ENCODE measurements around the gene IQCN. TPM values are rescaled to one million over a fixed set of nuclear protein-coding genes. Genes with fewer than 3 reads are reported as not detected.
A peak's percentile ranks its signal among the peaks of the same experiment; 100 is the strongest.

Gene IQCN
- total RNA-seq, 4 donors from 2014 or later = 1.0 to 41.1 (median 3.0) TPM

DNA sequence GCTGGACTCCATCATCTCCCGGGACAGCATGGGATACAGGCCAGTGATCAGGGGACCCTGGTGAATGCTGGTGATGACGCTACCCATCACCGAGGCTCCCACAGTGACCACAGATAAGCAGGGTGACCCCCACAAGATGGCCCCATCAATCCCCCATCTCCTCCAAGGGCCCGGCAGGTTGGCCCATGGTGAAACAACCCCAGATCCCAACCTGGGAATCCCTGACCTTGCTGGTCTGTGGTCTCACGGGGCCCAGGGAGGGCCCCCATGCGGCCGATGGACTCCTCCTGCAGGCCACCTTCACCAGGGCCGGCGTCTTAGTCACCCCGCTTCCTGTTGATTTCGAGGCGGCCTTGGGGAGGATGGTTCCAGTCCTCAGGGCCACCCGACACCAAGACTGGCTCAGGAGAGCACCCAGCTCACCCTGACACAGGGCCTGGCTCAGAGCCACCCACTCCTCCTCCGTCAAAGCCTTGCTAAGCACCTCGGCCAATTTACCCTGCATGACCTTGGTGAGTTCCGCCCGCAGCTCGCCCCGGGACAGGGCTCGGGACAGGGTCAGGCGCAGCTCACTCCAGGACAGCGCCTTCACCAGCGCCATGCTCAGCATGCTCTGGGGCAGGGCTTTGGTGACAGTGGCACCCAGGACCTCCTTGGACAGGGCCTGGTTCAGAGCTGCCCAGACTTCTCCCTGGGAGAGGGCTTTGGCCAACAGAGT lies 10.0 kb downstream of the IQCN start:
- intact Hi-C loops (cut with DNase I; ENCODE audit: low total_unique reads) = no loop called here
- H3K36me3 ChIP-seq = no peaks in the 10 kb centered on the region
- no peak overlapping the region for H3K4me3 ChIP-seq
- H3K4me1 ChIP-seq = no peaks in the 10 kb centered on the region
- peak in 1 of 2 donors; percentile 21 for DNase-seq
- H3K9me3 ChIP-seq = no peaks in the 10 kb centered on the region
- no peaks in the 10 kb centered on the region for H3K27me3 ChIP-seq
- TF ChIP-seq, protein P1, sequence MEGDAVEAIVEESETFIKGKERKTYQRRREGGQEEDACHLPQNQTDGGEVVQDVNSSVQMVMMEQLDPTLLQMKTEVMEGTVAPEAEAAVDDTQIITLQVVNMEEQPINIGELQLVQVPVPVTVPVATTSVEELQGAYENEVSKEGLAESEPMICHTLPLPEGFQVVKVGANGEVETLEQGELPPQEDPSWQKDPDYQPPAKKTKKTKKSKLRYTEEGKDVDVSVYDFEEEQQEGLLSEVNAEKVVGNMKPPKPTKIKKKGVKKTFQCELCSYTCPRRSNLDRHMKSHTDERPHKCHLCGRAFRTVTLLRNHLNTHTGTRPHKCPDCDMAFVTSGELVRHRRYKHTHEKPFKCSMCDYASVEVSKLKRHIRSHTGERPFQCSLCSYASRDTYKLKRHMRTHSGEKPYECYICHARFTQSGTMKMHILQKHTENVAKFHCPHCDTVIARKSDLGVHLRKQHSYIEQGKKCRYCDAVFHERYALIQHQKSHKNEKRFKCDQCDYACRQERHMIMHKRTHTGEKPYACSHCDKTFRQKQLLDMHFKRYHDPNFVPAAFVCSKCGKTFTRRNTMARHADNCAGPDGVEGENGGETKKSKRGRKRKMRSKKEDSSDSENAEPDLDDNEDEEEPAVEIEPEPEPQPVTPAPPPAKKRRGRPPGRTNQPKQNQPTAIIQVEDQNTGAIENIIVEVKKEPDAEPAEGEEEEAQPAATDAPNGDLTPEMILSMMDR (IDR thresholded peaks at IDR 0.05) = no peak
- no peak for TF ChIP-seq POLR2A (IDR thresholded peaks at IDR 0.05)
- H3K27ac ChIP-seq = no peak overlapping the region

DNA sequence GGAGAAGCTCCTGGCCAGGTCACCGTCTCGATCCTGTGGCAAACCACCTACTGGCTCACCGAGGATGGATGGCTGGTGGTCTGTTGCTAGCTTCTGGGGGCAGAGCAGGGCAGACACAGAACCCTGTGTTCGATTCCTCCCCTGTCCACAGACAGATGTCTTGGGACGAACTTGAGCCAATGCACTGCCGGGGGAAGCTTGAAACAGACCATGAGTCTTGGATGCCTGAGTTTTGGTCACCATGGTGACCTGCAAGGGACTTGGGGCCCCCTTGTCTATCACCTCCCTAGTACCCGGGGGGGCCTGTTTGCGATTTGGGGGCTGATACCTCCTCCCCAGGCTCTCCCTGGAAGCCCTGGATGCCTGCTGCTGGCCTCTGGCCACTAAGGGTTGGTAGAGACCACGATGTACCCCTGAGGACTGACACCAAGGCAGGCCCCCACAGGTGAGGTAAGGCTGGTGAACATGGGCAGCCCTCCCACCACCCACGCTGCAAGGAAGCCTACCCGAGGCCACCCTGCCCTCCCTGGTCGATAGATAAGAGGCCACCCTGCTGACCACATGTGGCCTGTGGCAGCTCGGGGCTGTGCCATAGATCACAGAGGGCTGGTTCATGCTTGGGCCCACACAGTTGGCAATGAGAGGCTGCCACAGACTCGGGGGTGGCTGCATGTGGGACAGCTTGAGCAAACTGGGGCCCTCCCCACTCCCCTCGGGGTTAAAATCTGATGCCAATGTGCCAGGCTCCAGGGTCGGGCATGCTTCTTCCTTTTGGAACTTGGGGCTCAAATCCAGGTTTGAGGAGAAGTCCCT lies 10.7 kb downstream of the IQCN start:
- no peaks in the 10 kb centered on the region for H3K4me1 ChIP-seq
- peak in 1 of 2 donors; percentile 19 for DNase-seq
- intact Hi-C loops (cut with DNase I; ENCODE audit: low total_unique reads) = no loop called here
- H3K27me3 ChIP-seq = no peaks in the 10 kb centered on the region
- H3K36me3 ChIP-seq = no peaks in the 10 kb centered on the region
- TF ChIP-seq, protein P1 (IDR thresholded peaks at IDR 0.05) = no peak
- TF ChIP-seq POLR2A (IDR thresholded peaks at IDR 0.05) = no peak
- H3K4me3 ChIP-seq = no peak overlapping the region
- no peaks in the 10 kb centered on the region for H3K9me3 ChIP-seq
- no peak overlapping the region for H3K27ac ChIP-seq

DNA sequence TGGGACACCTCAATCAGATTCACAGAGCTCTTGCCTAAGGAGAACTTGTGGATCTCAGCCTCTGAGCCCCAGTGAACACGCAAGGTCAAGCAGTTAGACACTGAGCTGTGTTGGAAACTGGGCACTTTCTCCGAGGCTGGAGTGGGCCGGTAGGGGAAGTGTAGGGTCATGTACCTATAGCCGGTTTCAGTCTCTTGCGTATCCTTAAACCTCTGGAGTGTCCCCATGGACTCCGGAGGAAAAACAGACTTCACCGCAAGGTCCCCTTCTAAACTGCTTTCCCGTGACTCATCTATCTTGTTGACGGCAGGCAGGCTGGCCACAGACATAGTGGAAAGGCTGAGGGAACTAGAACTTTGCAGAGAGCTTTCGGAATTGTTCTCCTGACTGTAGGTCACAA lies 11.3 kb downstream of the IQCN start:
- intact Hi-C loops (cut with DNase I; ENCODE audit: low total_unique reads) = no loop called here
- H3K4me3 ChIP-seq = no peak overlapping the region
- H3K27ac ChIP-seq = no peak overlapping the region
- H3K9me3 ChIP-seq = no peaks in the 10 kb centered on the region
- DNase-seq = no peak
- H3K4me1 ChIP-seq = no peaks in the 10 kb centered on the region
- TF ChIP-seq POLR2A (IDR thresholded peaks at IDR 0.05) = no peak
- TF ChIP-seq, protein P1 (IDR thresholded peaks at IDR 0.05) = no peak
- H3K36me3 ChIP-seq = no peaks in the 10 kb centered on the region
- H3K27me3 ChIP-seq = no peaks in the 10 kb centered on the region

DNA sequence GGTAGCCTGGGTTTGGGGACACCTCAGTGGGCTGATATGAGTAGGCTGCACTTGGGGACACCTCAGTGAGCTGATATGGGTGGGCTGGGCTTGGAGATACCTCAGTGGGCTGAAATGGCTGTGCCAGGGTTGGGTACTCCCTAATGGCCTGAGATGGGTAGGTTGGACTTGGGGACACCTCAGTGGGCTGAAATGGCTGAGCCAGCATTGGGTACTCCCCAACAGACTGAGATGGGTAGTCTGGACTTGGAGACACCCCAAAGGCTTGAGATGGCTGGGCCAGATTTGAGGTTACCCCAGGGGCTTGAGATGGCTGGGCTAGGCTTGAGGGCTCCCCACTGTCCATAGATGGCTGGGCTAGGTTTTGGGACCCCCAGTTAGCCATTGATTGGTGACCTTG lies 12.1 kb downstream of the IQCN start:
- no peaks in the 10 kb centered on the region for H3K27me3 ChIP-seq
- no peaks in the 10 kb centered on the region for H3K9me3 ChIP-seq
- H3K27ac ChIP-seq = no peak overlapping the region
- no peaks in the 10 kb centered on the region for H3K4me1 ChIP-seq
- TF ChIP-seq, protein P1 (IDR thresholded peaks at IDR 0.05) = no peak
- TF ChIP-seq POLR2A (IDR thresholded peaks at IDR 0.05) = no peak
- intact Hi-C loops (cut with DNase I; ENCODE audit: low total_unique reads) = no loop called here
- no peaks in the 10 kb centered on the region for H3K36me3 ChIP-seq
- no peak overlapping the region for H3K4me3 ChIP-seq
- no peak for DNase-seq

DNA sequence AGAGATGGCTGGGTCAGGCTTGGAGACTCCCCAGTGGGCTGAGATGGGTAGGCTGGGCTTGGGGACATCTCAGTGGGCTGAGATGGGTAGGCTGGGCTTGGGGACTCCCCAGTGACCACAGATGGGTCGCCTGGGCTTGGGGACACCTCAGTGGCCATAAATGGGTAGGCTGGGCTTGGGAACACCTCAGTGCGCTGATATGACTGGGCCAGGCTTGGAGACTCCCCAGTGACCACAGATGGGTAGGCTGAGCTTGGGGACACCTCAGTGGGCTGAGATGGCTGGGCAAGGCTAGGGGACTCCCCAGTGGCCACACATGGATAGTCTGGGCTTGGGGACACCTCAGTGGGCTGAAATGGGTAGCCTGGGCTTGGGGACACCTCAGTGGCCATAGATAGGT lies 12.8 kb downstream of the IQCN start:
- Histone ChIP-seq H3K36me3 (no peaks in the 10 kb centered on the region), H3K27ac (no peak overlapping the region), H3K4me1 (no peaks in the 10 kb centered on the region), H3K27me3 (no peaks in the 10 kb centered on the region), H3K4me3 (no peak overlapping the region), H3K9me3 (no peaks in the 10 kb centered on the region)
- no peak for TF ChIP-seq POLR2A (IDR thresholded peaks at IDR 0.05)
- TF ChIP-seq, protein P1 (IDR thresholded peaks at IDR 0.05) = no peak
- intact Hi-C loops (cut with DNase I; ENCODE audit: low total_unique reads) = no loop called here
- no peak for DNase-seq

All from uterus (tissue), 4 donors.